CD4-positive, alpha-beta T cell treated with Interleukin-10 for 1 hour (primary cell): Measurements from ENCODE around the gene NCOR2.

ENCODE experiments used
- DNase-seq: peaks from one replicate; pipeline ENCODE4 v3.0.0-alpha.2; 2020

Gene NCOR2

DNA sequence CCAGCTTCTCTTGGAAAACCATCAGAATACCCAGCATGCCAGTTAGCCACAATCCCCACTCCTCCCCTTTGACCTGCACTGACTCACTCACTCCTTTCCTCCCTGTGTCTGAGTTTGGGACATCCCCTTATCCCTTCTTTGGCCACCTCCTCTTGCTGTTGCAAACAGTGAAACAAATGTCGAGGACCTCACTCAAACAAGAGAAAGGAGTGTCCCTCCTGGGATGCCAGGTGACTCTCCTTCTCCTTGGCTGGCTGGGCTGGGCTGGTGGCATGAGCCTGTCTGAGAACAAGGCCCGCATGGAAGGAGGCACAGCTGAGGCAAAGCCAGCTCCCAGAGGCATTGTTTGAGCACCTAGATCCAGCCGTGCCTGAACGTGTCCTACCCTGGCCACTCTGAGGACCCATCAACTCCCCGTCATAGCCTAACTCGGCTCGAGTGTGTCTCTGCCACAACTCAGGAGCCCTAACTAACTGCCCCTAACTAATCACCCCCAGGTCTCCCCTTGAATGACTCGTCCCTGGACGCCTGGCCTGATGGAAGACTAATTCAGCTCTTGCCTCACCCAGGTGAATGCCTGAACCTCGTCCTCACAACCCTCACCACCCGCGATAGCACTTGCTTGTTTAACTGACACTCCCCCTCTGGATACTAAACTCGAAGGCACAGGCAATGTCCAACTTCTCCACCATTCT lies 43.0 kb downstream of the NCOR2 start:
- DNase-seq: no peak

DNA sequence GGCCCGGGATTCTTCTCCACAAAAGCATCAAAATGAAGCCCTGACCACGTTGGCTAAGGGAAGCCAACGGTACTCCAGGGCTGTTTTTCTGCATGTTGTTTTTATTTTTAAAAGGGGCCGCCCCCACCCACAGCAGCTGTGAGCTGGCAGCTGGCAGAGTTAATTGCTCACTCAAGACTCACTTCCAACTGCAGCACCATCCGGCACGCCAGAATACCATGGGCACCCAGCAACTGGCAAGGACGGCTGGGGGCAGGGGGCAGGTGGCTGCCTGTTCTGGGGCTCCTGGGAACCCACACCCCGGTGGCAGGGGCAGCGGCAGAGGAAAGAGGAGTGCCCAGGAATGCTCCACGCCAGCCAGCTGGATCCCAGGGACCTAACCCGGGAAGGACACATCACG lies 44.3 kb downstream of the NCOR2 start:
- DNase-seq: no peak

DNA sequence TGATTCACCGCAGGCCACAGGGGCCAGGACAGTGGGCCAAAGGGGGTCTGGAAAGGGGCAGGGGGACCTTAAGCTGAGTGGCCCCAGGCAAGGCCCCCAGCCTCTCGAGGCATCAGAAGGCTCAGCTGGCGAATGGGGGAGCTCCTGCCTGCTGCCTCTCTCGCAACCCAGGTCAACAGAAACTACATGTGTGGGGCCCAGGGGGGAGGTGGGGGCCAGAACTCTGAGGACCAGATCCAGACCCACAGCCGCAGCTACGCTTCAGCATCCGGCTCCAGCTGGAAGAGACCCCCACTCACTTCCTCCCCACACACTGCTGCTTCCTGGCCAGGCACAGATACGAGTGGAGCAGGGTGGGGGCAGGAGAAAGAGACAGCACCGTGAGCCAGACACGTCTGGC lies 46.5 kb downstream of the NCOR2 start:
- DNase-seq: no peak

DNA sequence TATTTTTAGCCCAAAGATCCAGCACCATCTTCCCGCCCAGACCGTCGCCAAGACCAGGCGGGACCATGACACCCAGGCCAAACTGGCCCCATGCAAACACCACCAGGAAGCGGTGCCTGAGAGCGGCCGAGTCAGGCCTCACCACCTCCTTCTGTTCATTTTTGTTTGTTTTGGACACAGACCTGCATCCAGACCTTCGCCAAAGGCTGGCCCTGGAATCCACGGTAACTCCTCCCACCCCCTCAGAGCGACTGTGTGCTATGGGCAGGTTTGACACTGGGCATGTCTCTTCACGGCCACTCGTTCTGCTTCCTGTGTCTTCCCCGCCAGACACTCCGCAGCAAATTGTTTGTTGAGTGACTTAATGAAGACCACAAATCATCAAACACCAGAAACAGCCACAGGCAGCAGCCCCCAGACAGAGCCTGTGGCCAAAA lies 47.1 kb downstream of the NCOR2 start:
- no peak for DNase-seq

DNA sequence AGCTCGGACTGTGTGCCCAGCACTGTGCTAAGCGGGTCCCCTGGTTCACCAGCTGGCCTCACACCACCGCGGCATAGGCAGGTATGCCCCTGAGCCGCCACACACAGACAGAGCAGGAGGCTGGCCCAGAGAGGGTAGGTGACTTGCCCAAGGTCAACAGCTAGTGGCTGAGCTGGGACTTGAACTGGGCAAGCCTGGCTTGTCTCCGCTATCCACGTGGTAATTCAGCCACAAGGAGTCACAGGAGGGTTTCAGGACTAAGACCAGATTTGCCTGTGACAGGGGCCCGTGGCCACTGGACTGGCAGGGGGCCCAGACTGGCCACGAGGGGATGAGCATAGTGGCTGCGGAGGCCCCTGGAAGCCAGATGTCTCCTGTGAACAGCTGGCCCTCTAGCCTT lies 47.7 kb downstream of the NCOR2 start:
- DNase-seq: no peak

DNA sequence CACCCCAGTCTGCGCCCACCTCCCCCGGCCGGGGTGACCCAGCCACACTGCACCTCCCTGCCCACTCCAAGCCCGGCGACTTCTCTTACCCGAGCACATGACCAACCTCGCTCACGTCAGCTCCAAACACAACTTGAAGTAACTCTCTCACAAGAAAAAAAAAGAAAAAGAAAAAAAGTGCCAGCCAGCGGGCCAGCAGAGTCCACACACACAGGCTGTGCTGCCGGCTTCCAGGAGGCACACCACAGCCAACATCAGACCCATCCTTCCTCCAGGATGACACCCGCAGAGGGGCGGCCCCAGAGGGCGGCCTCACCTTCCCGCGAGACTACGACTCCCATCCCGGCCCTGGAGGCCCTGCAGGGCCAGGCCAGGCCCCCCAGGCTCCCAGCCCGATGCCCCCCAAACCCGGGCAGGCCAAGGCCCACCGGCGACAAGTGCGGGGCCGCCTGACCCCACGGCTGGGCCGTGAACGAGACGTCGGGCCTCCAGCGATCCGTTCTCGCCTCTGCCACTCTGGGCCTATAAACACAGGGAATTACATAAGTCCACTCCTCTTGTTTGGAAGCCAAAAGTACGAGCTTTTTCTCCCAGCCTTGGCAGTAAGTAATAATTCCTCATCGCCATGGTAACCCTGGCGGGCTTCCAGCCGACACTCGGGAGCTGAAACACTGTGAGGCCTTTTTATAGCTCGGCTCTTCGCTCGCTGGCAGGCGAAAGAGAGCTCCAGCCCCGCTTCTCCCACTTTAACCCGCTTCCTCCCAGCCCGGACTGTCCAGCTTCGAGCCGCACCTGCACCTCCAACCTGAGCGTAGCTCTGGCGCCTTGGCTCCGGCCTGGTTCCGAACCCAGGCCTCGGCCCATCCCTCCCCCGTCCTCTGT lies 49.1 kb downstream of the NCOR2 start:
- DNase-seq: no peak
